UCSD-AML1 (cell line): ENCODE measurements around the gene NF2.
"Not testable (repeated sequence)": the region's sequence is repeated elsewhere in the genome, so short reads cannot be mapped to it uniquely, and the experiment has no call there.

Experiments
- DNase-seq: peaks from one replicate; lab custom pipeline; 2025; ENCODE audit not compliant: unreplicated experiment; lab: John Stamatoyannopoulos, UW

NF2 gene

DNA sequence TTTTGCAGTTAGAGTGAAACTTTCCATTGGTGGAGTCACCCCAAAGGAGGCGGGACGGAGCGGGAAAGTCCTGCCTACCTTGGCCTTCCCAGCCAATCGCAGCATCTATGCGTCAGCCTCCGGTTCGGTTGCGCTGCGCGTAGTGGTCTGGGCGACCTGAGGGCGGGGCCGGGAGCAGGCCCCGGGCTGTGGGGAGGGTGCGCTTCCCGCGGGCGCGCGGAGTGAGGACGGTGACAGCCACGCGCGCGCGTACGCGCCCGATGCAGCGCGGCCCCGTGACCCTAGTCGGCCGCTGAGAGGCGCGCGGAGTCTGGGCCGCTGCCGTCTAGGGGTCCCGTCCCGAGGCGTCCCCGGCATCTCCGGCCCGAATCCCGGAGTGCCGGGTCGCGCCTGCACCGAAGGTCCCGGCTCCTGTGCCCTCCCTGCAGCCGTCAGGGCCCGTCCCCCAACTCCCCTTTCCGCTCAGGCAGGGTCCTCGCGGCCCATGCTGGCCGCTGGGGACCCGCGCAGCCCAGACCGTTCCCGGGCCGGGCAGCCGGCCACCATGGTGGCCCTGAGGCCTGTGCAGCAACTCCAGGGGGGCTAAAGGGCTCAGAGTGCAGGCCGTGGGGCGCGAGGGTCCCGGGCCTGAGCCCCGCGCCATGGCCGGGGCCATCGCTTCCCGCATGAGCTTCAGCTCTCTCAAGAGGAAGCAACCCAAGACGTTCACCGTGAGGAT is at the start of gene NF2:
TSS of gene NF2 (plus strand) at position 276 of the 718 bp plus-strand sequence. CDS start at position 642, 366 bp downstream.
- DNase-seq = peak; percentile 99

DNA sequence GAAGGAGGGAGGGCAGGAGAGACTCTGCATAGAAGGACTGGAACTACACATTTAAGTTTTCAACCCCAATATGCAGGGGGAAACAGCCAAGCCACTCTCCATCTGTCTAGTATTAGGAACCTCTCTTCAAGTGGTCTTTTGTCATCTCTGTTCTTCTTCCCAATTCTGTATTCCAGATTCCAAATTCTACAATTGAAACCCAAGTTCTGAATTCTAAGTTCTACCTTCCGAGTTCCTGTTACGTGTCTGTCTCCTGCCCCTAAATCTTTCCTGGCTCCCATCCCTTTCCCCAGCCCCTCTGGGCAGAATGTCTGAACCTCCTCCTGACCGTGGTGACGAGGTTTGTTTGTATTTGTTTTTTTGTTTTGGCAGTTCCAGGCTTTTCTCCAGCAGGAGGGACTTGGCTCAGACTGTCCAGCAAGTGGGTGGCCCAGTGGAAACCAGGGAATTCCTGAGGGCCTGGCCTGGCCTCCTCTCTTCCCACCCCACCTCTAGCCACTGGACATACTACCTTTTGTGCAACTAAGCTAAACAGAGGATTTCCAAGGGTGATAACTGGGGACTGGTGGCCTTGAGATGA is 48.3 kb upstream of the NF2 start:
- no peak for DNase-seq

DNA sequence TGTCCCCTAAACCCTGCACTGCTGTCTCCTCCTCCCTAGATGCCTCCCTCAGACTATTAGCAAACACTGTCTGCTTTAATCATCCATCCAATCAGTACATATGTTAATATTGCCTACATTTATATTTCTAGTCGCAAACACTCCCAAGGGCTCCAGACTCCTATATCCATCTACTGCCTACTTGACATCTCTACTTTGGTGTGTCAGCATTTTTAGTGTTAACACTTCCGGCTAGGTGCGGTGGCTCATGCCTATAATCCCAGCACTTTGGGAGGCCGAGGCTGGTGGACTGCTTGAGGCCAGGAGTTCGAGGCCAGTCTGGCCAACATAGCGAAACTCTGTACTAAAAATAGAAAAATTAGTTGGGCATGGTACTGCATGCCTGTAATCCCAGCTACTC is 44.4 kb upstream of the NF2 start:
- no peak for DNase-seq

DNA sequence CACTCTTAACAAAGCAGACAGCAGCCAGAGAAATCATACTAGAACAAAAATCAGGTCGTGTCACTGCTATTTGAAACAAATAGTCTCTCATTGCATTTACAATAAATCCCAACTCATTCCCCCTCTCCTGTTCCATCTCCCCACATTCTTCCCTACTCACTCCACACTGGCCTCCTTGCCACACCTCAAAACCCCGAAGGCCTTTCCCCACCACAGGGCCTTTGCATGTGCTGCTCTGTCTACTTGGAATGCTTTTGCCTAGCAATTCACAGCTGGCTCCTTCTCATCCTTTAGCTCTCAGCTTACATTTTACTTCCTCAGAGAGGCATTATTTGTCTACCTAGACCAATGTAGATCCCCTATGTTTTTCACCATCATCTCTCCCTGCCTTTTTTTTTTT is 43.6 kb upstream of the NF2 start:
- DNase-seq = no peak

DNA sequence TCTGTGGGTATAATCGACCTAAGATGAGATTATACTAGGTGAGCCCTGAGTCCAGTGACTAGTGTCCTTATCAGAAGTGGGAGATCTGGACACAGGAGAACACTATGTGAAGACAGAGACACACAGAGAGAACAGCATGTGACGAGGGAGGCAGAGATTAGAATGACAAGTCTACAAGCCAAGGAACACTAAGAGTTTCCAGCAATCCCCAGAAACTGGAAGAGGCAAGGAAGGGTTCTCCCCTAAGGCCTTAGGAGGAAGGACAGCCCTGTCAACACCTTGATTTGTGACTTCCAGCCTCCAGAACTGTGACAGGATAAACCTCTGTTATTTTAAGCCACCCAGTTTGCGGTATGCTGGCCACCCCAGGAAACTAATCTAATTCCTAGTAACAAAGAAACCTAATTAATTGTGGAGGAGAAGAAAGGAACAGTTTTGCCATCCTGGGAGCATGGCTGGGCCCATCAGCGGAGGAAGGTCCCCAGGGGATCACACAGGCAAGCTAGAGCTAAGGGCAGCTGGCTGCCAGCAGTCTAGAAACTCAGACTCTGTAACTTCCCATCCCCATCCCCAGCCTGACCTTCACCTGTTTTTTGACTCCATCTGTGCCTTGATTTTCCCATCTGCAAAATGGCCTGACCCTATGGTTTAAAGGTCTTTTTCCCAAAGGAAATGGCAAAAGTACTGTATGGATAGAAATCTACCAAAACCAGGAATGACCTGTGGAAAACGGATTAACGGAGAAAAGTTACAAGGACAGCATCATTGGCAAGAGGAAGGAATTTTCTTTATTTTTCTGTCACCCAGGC is 39.6 kb upstream of the NF2 start:
- peak; percentile 17 for DNase-seq

DNA sequence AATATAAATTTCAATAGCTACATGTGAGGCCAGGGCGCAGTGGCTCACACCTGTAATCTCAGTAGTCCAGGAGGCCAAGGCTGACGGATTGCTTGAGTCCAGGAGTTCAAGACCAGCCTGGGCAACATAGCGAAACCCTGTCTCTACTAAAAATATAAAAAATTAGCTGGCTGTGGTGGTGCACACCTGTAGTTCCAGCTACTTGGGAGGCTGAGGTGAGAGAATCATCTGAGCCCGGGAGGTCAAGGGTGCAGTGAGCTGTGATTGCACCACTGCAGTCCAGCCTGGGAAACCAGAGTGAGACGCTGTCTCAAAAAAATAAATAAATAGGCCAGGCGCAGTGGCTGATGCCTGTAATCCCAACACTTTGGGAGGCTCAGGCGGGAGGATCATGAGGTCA is 36.9 kb upstream of the NF2 start:
- not testable (repeated sequence) for DNase-seq

DNA sequence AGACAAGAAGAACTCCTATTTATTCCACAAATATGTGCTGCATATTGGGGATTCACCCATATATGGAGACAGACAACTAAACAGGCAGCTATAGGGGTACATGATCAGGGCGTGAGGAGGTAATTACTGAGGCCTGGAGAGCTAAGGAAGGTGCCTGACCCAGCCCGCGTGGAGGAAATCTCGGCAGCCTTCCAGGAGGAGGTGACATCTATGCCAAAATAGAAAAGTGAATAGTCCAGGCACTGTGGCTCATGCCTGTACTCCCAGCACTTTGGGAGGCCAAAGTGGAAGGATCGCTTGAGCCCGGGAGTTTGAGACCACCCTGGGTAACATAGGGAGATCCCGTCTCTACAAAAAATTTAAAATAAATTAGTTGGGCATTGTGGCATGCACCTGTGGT is 36.1 kb upstream of the NF2 start:
- no peak for DNase-seq

DNA sequence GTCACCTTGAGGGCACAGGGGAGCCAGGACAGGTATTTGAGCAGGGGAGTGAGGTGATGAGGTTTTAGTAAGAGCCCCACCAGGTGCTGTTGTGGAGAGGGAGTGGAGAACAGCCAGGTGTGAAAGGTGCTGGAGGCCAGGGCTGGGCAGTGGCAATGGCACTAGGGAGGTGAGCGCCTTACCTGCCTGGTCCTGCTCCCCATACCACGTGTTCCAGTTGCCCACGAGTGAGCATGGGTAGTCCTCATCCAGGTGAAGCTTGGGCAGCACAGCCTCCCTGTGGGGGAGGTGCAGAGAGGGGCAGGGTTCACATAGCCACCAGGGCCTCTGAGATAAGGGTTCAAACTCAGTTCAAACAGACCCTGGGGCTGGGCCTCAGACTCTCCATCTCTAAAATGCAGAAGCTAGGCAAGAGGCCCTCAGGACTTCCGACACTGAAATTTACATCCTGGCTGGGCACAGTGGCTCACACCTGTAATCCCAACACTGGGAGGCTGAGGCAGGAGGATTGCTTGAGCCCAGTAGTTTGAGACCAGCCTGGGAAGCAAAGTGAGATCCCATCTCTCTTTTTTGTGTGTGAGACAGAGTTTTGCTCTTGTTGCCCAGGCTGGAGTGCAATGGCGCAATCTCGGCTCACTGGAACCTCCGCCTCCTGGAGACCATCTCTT is 34.3 kb upstream of the NF2 start:
- no peak for DNase-seq

DNA sequence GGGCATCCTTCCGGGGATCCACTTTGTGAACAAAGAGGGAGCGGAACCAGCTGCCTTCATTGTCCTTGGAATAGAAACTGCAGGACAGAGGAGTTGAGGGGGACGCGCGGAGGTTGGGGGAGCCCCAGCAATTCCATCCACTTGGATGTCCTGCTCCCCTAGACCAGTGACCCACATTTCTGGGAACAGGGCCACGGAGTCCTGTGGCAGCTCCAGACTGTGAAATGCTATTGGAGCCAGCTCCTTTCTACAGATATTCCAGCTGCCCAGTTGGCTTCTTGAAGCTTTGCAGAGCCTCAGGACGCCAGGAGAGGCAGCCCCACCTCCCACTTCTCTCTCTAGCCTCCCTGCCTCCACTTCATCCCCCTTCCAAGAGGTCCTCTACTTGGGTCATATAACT is 33.0 kb upstream of the NF2 start:
- DNase-seq = no peak

DNA sequence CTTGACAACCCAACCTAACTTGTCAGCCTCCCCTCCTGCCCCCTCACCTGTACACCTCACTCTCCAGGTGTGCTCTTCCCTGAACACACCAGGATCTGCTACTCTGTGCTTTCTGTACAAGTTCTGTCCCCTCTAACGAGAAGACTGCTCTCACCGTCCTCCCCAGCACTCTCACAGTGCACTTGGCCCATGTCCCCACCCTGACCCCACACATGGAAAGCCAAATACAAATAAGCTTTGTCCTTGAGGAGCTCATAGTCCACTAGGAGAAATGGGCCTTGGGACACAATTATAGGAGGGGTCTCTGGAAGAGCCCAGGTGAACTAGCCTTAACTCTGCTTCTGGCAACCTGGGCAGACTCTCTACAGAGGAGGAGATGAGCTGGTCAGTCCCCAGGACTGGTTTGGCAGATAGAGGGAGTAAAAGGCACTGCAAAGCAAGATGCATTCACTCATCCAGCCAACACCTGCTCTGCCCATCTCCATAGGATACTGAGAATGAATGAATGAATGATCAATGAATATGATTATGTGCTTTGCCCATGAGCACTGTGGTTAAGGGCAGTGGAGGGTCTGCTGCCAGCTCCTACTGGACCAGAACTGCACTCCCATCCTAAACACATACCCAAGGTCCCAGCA is 32.4 kb upstream of the NF2 start:
- DNase-seq = no peak

DNA sequence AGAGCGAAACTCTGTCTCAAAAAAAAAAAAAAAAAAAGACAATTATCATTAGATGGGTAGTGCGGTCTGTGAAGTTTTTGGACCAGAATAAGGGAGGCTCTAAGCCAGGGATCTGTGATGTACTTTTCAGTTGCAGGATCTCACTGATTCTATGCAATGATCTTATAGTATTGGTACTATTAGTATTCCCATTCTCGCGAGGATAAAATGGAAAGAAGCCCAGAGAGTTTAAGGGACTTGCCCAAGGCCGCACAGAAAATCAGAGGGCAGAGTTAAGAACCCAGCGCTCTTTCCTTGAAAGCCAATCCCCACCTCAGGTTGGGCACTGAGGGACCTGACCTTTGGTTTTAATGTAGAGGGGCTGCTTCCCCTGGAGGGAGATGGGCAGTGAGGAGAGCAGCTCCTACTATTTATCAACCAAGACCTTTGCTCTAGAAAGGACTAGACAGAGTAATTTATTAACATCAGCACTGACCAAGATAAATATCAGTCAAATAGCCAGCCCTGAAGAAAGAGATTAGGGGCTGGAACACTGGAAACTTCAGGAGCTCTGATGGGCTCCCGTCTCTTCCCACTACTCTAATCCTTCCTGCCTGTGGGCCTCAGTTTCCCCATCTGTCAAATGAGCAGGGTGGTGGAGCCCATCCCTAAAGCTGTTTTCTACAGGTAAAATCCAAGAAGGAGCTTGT is 28.5 kb upstream of the NF2 start:
- no peak for DNase-seq

DNA sequence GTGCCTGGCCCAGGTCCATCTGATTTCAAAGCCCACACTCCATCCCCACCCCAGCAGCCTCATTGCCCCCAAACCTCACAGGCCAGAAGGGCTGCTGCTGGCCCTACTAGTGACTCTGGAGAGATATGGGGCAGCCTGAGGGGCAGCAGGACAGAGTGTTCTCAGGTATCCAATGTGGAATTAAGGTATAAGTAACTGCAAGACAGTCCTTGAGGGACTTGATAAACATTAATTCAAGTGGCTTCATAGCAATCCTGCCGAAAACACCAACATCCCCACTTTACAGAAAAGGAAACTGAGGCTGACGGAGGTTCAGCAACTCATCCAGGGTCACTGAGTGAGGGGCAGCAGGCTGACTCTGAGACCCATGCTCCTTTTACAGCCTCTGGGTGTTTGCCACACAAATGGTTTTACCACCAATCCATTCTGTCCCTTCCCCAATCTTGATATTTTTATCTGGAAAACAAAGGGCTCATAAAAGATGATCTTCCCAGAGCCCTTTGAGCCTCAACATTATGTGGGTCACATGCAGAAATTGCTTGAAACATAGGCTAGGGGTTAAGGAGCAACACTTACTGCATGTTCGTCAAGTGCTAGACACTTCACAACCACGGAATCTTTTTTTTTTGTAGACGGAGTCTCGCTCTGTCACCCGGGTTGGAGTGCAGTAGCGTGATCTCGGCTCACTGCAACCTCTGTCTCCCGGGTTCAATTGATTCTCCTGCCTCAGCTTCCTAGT is 24.8 kb upstream of the NF2 start:
- DNase-seq = no peak

DNA sequence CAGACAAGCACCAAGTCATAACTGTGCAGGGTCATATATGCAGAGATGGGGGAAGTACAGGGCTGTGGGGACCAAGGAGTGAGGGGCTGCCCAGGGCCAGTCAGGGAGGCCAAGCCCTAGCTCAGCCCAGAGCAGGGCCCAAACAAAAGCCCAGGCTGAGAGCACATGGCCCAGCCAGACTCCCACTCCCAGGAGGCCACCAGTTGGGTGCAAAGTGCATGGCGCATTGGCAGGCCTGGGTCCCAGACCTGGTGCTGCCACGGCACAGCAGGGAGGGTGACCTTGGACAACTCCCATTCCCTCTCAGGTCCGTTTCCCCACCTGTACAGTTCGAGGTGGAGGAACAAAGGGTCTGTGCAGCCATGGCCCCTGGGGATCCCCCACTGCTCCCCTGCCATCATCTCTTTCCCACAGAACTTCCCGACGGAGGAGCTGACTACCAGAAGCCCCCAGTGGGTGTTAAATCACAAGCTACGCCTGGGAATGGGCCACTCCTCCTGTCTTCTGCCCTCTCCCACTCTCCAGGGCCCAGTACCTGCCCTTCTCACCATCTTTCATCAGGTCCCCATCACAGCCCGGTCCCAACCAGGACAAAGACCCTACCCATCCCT is 23.1 kb upstream of the NF2 start:
- DNase-seq = no peak

DNA sequence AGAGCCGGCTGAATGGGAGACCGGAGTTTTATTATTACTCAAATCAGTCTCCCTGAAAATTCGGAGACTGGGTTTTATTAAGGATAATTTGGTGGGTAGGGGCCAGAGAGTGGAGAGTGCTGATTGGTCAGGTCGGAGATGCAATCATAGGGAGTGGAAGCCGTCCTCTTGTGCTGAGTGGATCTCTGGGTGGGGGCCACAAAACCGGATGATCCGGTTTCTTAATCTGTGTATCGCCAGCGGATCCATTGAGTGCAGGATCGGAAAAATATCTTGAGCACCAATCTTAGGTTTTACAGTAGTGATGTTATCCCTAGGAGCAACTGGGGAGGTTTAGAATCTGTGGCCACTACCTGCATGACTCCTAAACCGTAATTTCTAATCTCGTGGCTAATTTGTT is 21.6 kb upstream of the NF2 start:
- no peak for DNase-seq

DNA sequence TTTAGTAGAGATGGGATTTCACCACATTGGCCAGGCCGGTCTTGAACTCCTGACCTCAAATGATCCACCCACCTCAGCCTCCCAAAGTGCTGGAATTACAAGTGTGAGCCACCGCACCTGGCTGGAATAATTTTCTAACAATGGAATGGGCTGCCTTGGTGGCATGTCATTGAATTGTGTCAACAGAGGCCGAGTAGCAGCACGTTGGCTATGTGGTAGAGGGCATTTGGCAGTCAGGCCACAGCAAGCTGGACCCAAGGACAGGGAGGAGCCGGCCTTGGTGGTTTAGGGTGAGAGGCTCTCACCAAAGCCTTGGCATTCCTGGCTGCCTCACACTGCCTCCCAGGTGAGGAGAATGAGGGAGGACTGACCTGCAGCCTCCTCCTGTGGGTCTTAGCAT is 18.5 kb upstream of the NF2 start:
- DNase-seq = no peak

DNA sequence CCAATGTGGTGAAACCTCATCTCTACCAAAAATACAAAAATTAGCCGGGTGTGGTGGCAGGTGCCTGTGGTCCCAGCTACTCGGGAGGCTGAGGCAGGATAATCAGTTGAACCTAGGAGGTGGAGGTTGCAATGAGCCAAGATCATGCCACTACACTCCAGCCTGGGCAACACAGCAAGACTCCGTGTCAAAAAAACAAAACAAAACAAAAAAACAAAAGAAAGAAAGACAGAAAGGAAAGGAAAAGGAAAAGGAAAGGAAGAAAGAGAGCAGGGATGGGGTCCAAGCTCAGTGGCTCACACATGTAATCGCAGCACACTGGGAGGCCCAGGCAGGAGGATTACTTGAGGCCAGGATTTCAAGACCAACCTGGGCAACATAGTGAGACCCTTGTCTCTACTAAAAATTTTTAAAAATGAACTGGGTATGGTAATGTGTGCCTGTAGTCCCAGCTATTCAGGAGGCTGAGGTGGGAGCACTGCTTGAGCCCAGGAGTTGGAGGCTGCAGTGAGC is 17.2 kb upstream of the NF2 start:
- not testable (repeated sequence) for DNase-seq

DNA sequence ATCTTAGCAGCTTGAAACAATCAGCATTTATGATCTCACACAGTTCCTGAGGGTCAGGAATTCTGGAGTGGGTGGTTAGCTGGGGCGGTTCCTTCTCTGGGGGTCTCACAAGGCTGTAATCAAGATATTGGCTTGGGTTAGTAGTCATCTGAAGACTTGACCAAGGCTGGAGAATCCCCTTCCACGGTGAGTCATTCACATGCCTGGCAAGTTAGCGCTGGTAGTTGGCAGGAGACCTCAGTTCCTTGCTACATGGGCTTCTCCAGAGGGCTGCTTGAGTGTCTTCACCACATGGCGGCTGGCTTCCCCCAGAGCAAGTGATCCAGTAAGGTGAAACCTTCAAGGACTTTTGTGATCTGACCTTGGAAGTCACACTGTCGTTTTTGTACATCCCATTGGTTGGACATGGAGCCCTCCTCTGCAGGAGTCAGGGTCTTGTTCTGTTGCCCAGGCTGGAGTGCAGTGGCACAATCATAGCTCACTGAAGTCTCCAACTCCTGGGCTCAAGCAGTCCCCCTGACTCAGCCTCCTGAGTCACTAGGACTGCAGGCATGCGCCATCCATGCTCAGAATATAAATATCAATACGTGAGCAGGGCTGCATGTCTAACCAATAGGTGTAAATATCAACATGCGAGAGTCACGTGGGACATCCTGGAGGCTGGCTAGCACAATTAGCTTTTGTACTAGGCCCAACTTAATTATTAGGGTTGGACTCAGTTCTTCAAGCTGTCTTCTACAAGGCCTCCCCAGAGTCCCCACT is 15.3 kb upstream of the NF2 start:
- no peak for DNase-seq

DNA sequence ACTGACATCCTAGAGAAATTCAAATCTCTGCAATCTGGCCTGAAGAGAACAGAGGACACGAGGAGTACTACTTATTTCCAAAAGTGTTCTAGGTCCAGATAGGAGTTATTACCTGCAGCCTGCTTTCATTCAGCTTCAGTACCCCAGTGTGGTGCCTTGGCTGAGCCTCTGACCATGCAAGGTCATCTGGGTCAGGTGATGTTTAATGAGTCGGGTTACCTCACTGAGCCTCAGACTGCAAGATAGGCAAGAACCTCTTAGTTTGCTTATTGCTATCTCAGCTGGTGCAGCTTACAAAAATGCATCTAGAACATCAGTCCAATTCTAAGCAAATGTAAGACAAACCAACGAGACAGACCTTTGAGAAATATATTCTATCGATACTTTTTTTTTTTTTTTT is 9.5 kb upstream of the NF2 start:
- DNase-seq = no peak

DNA sequence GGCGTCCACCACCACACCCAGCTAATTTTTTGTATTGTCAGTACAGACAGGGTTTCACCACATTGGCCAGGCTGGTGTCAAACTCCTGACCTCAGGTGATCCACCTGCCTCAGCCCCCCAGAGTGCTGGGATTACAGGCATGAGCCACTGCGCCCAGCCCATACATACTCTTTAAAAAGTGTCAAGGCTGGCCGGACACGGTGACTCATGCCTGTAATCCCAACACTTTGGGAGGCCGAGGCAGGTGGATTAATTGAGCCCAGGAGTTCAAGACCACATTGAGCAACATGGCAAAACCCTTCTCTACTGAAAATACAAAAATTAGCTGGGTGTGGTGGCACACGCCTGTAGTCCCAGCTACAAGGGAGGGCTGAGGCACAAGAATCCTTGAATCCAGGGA is 9.0 kb upstream of the NF2 start:
- not testable (repeated sequence) for DNase-seq
